K562 (cell line): ENCODE data around the gene PDZK1IP1. TPM values are rescaled to one million over a fixed set of nuclear protein-coding genes. Genes with fewer than 3 reads are reported as not detected.

Source experiments
- ATAC-seq: fragments of 200-7000 bp; cut with Tn5 transposase; 3 replicates; pipeline ENCODE4 v1.9.1; 2020; ENCODE audit warnings: moderate library complexity
- BruUV-seq: library from RNA; stranded (reverse); fragments of 400-500 nt; replicated peaks from 2 replicates; lab custom pipeline; 2021; lab: Mats Ljungman, UMichigan
- CTCF ChIA-PET: fragments of 300-600 bp; formaldehyde crosslinking; extraction: SDS; loops from one replicate; lab custom pipeline; 2021; ENCODE audit warnings: low intra/inter-chr PET ratio; lab: Yijun Ruan, JAX
- POLR2A ChIA-PET: fragments of 300-600, 350-650 bp; sonication (Branson Sonifier 250); formaldehyde crosslinking; extraction: SDS; loops from one replicate; lab custom pipeline; 2021; ENCODE audit warnings: antibody characterized with exemption, inconsistent platforms; lab: Yijun Ruan, JAX
- DNase-seq, 4 experiments: peaks; one replicate each; pipeline versions ENCODE4 v3.0.0 to v3.0.0-alpha.2; 2011 to 2018; ENCODE audit warnings: low spot score in 3 of 4, mixed read lengths in 3 of 4; ENCODE audit errors: extremely low read depth in 1 of 4
- FAIRE-seq: peaks from 2 replicates; lab custom pipeline; 2011; peaks lifted over from hg19 to GRCh38; lab: Jason Lieb, UNC
- H2AFZ ChIP-seq: 2 replicates; pipeline ENCODE4 v1.6.0; 2011; ENCODE audit warnings: low read depth, low read length, control low read depth, inconsistent platforms
- H3K27ac ChIP-seq: fragments of 200-600 bp; 3 replicates; pipeline ENCODE4 v1.8.0; 2011; ENCODE audit warnings: low read depth, mild to moderate bottlenecking, control low read depth, inconsistent platforms, low read length, moderate library complexity, mixed read lengths; ENCODE audit errors: extremely low read depth
- H3K27me3 ChIP-seq, 2 experiments: fragments of 300-600 bp in 1 of 2; 2 replicates in 1 of 2; 3 replicates in 1 of 2; pipeline versions ENCODE4 v1.6.0 to v1.8.0; 2011; ENCODE audit warnings: inconsistent platforms in 2 of 2, low read length in 2 of 2, mild to moderate bottlenecking in 1 of 2, mixed read lengths in 1 of 2, moderate library complexity in 1 of 2; ENCODE audit not compliant: control insufficient read depth in 2 of 2, insufficient read depth in 2 of 2
- H3K36me3 ChIP-seq: fragments of 300-600 bp; 3 replicates; pipeline ENCODE4 v1.8.0; 2011; ENCODE audit warnings: mild to moderate bottlenecking, low read length, inconsistent platforms; ENCODE audit not compliant: control insufficient read depth, insufficient read depth
- H3K4me1 ChIP-seq, 2 experiments: fragments of 200-600 bp in 1 of 2; replicated peaks in 1 of 2; 2 replicates in 1 of 2; 3 replicates in 1 of 2; pipeline versions ENCODE4 v1.5.1 to v1.8.0; 2011; ENCODE audit warnings: inconsistent platforms in 2 of 2, low read length in 2 of 2, mild to moderate bottlenecking in 1 of 2, mixed read lengths in 1 of 2, moderate library complexity in 1 of 2; ENCODE audit not compliant: control insufficient read depth in 2 of 2, insufficient read depth in 2 of 2
- H3K4me2 ChIP-seq: 2 replicates; pipeline ENCODE4 v1.6.1; 2011; ENCODE audit warnings: low read length, control low read depth, inconsistent platforms, mixed read lengths; ENCODE audit not compliant: insufficient read depth
- H3K4me3 ChIP-seq: fragments of 200-600 bp; sonication (generic), shearing (Covaris generic); 2 replicates; pipeline ENCODE4 v1.5.1; 2016; ENCODE audit warnings: control low read depth, inconsistent platforms
- H3K79me2 ChIP-seq: fragments of 200-600 bp; 3 replicates; pipeline ENCODE4 v1.8.0; 2011; ENCODE audit warnings: low read length, inconsistent platforms; ENCODE audit not compliant: control insufficient read depth, insufficient read depth
- H3K9ac ChIP-seq, 2 experiments: 2 replicates each; pipeline versions ENCODE4 v1.6.0 to v1.6.1; 2011; ENCODE audit warnings: low read depth in 2 of 2, low read length in 2 of 2, control low read depth in 1 of 2, inconsistent platforms in 1 of 2, mild to moderate bottlenecking in 1 of 2, mixed read lengths in 1 of 2; ENCODE audit not compliant: insufficient read depth in 1 of 2
- H3K9me1 ChIP-seq: one replicate; pipeline ENCODE4 v1.6.0; 2011; ENCODE audit warnings: inconsistent platforms, mild to moderate bottlenecking, low read length, moderate library complexity; ENCODE audit not compliant: control insufficient read depth, insufficient read depth
- H3K9me3 ChIP-seq: replicated peaks from 2 replicates; pipeline ENCODE4 v1.5.1; 2011; ENCODE audit warnings: low read depth, low read length, inconsistent platforms; ENCODE audit not compliant: control insufficient read depth, insufficient read depth
- H4K20me1 ChIP-seq: replicated peaks from 2 replicates; pipeline ENCODE4 v1.6.1; 2011; ENCODE audit warnings: low read length, inconsistent platforms, mixed read lengths; ENCODE audit not compliant: control insufficient read depth, insufficient read depth
- ARHGAP35 ChIP-seq: fragments of 450-650 bp; IDR thresholded peaks from 2 replicates; pipeline ENCODE4 v1.6.1; 2018; ENCODE audit not compliant: partially characterized antibody
- BCOR ChIP-seq: fragments of 450-650 bp; IDR thresholded peaks from 2 replicates; pipeline ENCODE4 v1.6.1; 2016
- CBFA2T3 ChIP-seq: fragments of 450-650 bp; IDR thresholded peaks from 2 replicates; pipeline ENCODE4 v1.6.1; 2017
- CBX1 ChIP-seq: sonication (generic); IDR thresholded peaks from 2 replicates; pipeline ENCODE4 v1.6.1; 2016; ENCODE audit warnings: antibody characterized with exemption, low read depth, mild to moderate bottlenecking
- CBX3 ChIP-seq, 2 experiments: IDR thresholded peaks; 1 replicate in 1 of 2; 2 replicates in 1 of 2; pipeline ENCODE4 v1.6.1; 2012; ENCODE audit warnings: inconsistent platforms in 2 of 2, low read length in 2 of 2, borderline replicate concordance in 1 of 2, control low read depth in 1 of 2
- CHD4 ChIP-seq: fragments of 200-600 bp; sonication (generic); IDR thresholded peaks from 3 replicates; pipeline ENCODE4 v1.6.1; 2012; ENCODE audit warnings: low read depth, mild to moderate bottlenecking, mixed read lengths, low read length, inconsistent platforms; ENCODE audit not compliant: insufficient read depth, insufficient replicate concordance, poor library complexity, severe bottlenecking
- CREM ChIP-seq: IDR thresholded peaks from 2 replicates; pipeline ENCODE4 v1.6.1; 2014; ENCODE audit warnings: antibody characterized with exemption, low read depth
- HDAC2 ChIP-seq: fragments of 450-650 bp; IDR thresholded peaks from 2 replicates; pipeline ENCODE4 v1.6.1; 2016; ENCODE audit warnings: mild to moderate bottlenecking
- HMBOX1 ChIP-seq: sonication (generic); IDR thresholded peaks from 2 replicates; pipeline ENCODE4 v1.6.1; 2016
- L3MBTL2 ChIP-seq: fragments of 450-650 bp; IDR thresholded peaks from 2 replicates; pipeline ENCODE4 v1.6.1; 2016; ENCODE audit warnings: mild to moderate bottlenecking, moderate library complexity
- MCM2 ChIP-seq: fragments of 450-650 bp; IDR thresholded peaks from 2 replicates; pipeline ENCODE4 v1.6.1; 2017; ENCODE audit warnings: low read depth, mild to moderate bottlenecking
- PHF20 ChIP-seq: fragments of 450-650 bp; IDR thresholded peaks from 2 replicates; pipeline ENCODE4 v1.6.1; 2018; ENCODE audit not compliant: partially characterized antibody
- PRPF4 ChIP-seq: fragments of 200-400 bp; formaldehyde crosslinking; IDR thresholded peaks from one replicate; pipeline ENCODE4 v1.6.1; 2017; ENCODE audit warnings: low read length, low read depth, mild to moderate bottlenecking; ENCODE audit not compliant: insufficient read depth, poor library complexity, severe bottlenecking
- RB1 ChIP-seq: fragments of 450-650 bp; IDR thresholded peaks from 2 replicates; pipeline ENCODE4 v1.6.1; 2017; ENCODE audit warnings: low read depth, mild to moderate bottlenecking
- RBM25 ChIP-seq: fragments of 200-400 bp; formaldehyde crosslinking; IDR thresholded peaks from 2 replicates; pipeline ENCODE4 v1.6.1; 2018; ENCODE audit warnings: low read length, low read depth, moderate library complexity; ENCODE audit not compliant: severe bottlenecking
- SFPQ ChIP-seq: fragments of 200-400 bp; formaldehyde crosslinking; IDR thresholded peaks from 2 replicates; pipeline ENCODE4 v1.6.1; 2017; ENCODE audit warnings: mild to moderate bottlenecking, low read depth, low read length, moderate library complexity
- SMARCA5 ChIP-seq: fragments of 450-650 bp; IDR thresholded peaks from 2 replicates; pipeline ENCODE4 v1.6.1; 2016
- ZBTB12 ChIP-seq: fragments of 250-450 bp; sonication (Bioruptor Pico); IDR thresholded peaks from 2 replicates; pipeline ENCODE4 v1.4.0; 2020
- WGBS: fragments of 100-300 bp; shearing (Covaris generic); methylation state at CpG from one replicate; pipeline ENCODE4 v1.1.6; 2016; ENCODE audit warnings: low coverage, mixed read lengths; ENCODE audit not compliant: insufficient coverage; ENCODE audit errors: missing lambda C conversion rate; 5-methylcytosine and 5-hydroxymethylcytosine counted together
- in situ Hi-C: fragments of 300-500 bp; cut with MboI; formaldehyde crosslinking; loops from 4 replicates; pipeline ENCODE4 v1.15.0; 2018; ENCODE audit warnings: inconsistent platforms, mixed read lengths
- intact Hi-C: fragments of 100-400 bp; cut with micrococcal nuclease; formaldehyde crosslinking; loops from 2 replicates; pipeline ENCODE4 v1.14.2; 2022
- polyA plus RNA-seq, 8 experiments: library from polyadenylated mRNA; depleted of rRNA in 4 of 8; stranded (reverse) in 5 of 8; unstranded in 3 of 8; fragments of >200 nt; fragmentation: Nextera tagmentation in 2 of 8; fragmentation: Illumina TruSeq in 1 of 8; extraction: Ambion mirVana in 2 of 8; extraction: Trizol in 1 of 8; gene quantifications; 2 replicates each; pipeline versions ENCODE4 v1.2.1 to v1.2.3, GENCODE V29; 2011 to 2014; ENCODE audit warnings: inconsistent platforms in 1 of 8, missing spikeins in 1 of 8
- total RNA-seq, 7 experiments: library from RNA; depleted of rRNA in 6 of 7; stranded (reverse); fragments of >200 nt in 6 of 7; fragmentation: Illumina TruSeq in 2 of 7; extraction: Trizol in 2 of 7; gene quantifications; 2 replicates each; pipeline versions ENCODE4 v1.2.1 to v1.2.3, GENCODE V29; 2011 to 2021; ENCODE audit warnings: low replicate concordance in 1 of 7

PDZK1IP1 gene
- total and polyA plus RNA-seq, 9 of the 15 experiments (the other 6 are each of a cell fraction or from before 2014, with no cell fraction given) = 0.17 to 0.68 (median 0.53) TPM; not detected in 2

DNA sequence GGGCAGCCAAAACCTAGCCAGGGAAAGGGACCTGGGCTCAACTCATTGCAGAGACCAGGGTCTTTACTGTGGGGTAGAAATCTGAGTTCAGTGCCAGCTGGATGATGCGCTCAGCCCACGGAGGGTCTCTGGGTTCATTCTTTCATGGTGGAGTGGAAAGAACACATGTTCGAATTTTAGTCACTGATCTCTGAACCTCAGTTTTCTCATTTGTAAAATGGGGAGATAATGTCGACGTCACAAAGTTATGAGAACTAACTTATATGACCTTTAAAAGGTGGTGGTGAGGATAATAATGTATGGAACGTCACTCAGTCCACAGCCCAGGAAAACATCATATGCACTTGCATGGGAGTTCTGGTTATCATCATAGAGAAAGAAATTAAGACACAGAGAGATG, 43.4 kb upstream of the PDZK1IP1 start:
- no peaks in the 10 kb centered on the region for H3K9me1 ChIP-seq
- peaks cover 38% of the 10 kb centered on the region for H3K79me2 ChIP-seq
- WGBS = 40% methylated on average over 6 of the region's 6 CpGs
- no TSS peak for BruUV-seq
- intact Hi-C loops = loop anchor here (5.0 kb wide), 1 partner anchor 99 kb away; the partner anchor contains the start of gene CMPK1
- FAIRE-seq (no peak), ATAC-seq (no peak), DNase-seq (no peak)
- peaks cover 31 to 36% of the 10 kb centered on the region in 2 experiments for H3K4me1 ChIP-seq
- ChIA-PET CTCF (no interaction called here), POLR2A (interaction anchor here (0.5 to 2.6 kb wide), 10 partner anchors 10 to 204 kb away, joined by 3 to 10 read pairs (median 4); partner anchors contain the start of gene FOXD2)
- peak overlapping the region; percentile 81; the same call in 1 of the 2 replicates for H3K4me2 ChIP-seq
- H2AFZ ChIP-seq = peak overlapping the region; percentile 81
- H3K27ac ChIP-seq = peak overlapping the region; percentile 75; the same call in 2 of the 3 replicates
- no peaks in the 10 kb centered on the region for H3K36me3 ChIP-seq
- H3K9ac ChIP-seq = peak overlapping the region; percentile 59 to 71; a peak in 3 of 4 replicates
- H3K9me3 ChIP-seq = no peaks in the 10 kb centered on the region
- no peaks in the 10 kb centered on the region for H4K20me1 ChIP-seq
- in situ Hi-C loops = no loop called here
- no peak overlapping the region for H3K4me3 ChIP-seq
- no peaks in the 10 kb centered on the region for H3K27me3 ChIP-seq
- TF ChIP-seq RB1 (0 out of 2 replicates have a peak, but pooled peaks have one; percentile 26), PHF20 (peak; percentile 44), CBFA2T3 (peak; percentile 13; the same call in 1 of the 2 replicates), SFPQ (no peak), L3MBTL2 (no peak), RBM25 (peak; percentile 95), CBX1 (peak; percentile 60; the same call in 1 of the 2 replicates), MCM2 (no peak), CBX3 (IDR thresholded peaks at IDR 0.05; ENCODE audit: borderline replicate concordance in 1 of 2, low read length in 2 of 2) (0 out of 3 replicates have a peak, but pooled peaks of 1 of the 2 experiments have one; percentile 26), ARHGAP35 (peak; percentile 33), BCOR (peak; percentile 97), HMBOX1 (0 out of 2 replicates have a peak, but pooled peaks have one; percentile 25), CHD4 (peak; percentile 61), SMARCA5 (peak; percentile 43; the same call in 1 of the 2 replicates), HDAC2 (peak; percentile 76; the same call in 1 of the 2 replicates), CREM (peak; percentile 62), PRPF4 (no peak), ZBTB12 (CRISPR knock-in tag) (peak; percentile 10; the same call in 1 of the 2 replicates)
